ENCODE results near the gene EGFR.

DNA sequence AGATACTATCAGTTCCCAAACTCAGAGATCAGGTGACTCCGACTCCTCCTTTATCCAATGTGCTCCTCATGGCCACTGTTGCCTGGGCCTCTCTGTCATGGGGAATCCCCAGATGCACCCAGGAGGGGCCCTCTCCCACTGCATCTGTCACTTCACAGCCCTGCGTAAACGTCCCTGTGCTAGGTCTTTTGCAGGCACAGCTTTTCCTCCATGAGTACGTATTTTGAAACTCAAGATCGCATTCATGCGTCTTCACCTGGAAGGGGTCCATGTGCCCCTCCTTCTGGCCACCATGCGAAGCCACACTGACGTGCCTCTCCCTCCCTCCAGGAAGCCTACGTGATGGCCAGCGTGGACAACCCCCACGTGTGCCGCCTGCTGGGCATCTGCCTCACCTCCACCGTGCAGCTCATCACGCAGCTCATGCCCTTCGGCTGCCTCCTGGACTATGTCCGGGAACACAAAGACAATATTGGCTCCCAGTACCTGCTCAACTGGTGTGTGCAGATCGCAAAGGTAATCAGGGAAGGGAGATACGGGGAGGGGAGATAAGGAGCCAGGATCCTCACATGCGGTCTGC, 162.2 kb downstream of the EGFR start:
- TF ChIP-seq CTCF (IDR thresholded peaks at IDR 0.05) (peak in 3 of 4 donors; percentile 16 to 43 (median 37)), POLR2A (IDR thresholded peaks at IDR 0.05) (no peak)

Data from right lobe of liver (tissue), 4 donors.